ENCODE data around the gene RNASET2.
"Not testable (repeated sequence)": the region's sequence is repeated elsewhere in the genome, so short reads cannot be mapped to it uniquely, and the experiment has no call there.

RNASET2 gene

DNA sequence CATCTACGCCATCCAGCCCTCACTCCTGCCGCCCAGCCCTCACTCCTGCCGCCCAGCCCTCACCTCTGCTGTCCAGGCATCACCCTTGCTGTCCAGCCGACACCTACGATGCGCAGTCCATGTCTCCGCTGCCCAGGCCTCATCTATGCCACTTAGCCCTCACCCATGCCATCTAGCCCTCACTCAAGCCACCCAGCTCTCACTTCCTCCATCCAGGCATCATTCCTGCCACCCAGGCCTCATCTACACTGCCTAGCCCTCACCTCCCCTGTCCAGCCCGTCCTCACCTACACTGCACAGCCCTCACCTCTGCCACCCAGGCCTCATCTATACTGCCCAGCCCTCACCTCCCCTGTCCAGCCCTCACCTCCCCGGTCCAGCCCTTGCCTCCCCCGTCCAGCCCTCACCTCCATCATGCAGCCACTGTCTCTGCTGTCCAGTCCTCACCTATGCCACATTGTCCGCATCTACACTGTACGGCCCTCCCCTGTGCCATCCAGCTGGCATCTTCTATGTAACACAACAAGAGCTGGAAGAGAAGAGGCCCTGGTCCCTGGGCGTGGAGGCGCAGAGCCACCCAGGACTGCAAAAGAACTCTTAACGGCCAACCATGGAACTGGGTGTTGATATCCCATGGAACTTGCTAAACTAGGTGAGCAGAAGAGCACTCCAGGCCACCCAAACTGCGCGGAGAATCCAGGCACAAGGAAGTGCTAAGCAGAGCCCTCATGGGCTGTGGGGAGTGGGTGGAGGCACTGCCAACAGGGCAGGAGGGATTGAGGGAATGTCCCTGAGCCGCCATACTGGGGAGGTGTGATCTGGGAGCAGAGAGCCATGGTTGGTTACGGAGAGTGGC is 31.0 kb downstream of the RNASET2 start:
- no peak for DNase-seq

DNA sequence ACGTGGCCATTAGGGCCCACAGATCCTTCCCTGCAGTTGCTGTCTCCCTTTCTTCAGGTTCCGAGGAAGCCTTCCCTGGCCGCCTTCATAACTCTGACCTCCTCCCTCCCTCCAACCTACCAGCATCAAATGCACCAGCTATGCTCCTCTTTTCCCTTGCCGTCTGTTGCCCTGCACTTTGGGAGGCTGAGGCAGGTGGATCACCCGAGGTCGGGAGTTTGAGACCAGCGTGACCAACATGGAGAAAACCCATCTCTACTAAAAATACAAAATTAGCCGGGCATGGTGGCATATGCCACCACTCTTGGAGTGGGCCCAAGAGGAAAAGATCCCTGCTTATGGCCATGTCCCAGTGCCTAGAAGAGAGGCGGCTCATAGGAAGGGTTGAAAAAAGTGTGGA is 31.8 kb downstream of the RNASET2 start:
- no peak for DNase-seq

- no peak for DNase-seq
Measured at GRCh38 chr6:166922937-166923336, 33.4 kb downstream of the RNASET2 start.

DNA sequence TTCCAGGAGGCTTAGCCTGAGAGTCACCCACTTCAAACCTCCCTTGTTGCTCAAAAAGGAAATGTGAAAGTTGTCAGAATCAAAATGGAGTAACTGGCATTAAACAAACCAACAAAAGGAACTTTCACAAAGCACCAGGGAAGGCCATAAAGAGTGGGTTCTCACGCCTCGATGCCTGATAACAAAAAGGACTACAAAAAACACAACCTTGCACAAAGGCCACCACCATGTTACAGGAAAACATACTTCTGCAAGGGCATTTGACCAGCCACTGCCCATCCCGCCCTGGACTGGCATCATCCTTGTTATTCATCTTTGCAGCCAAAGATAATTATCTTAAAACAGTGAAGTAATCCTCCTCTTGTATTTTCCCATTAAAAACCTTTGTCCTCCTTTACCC is 34.8 kb downstream of the RNASET2 start:
- no peak for DNase-seq

- no peak for DNase-seq
Measured at GRCh38 chr6:166916824-166917223, 39.5 kb downstream of the RNASET2 start.

- DNase-seq: not testable (repeated sequence)
Measured at GRCh38 chr6:166915484-166915883, 40.9 kb downstream of the RNASET2 start.

DNA sequence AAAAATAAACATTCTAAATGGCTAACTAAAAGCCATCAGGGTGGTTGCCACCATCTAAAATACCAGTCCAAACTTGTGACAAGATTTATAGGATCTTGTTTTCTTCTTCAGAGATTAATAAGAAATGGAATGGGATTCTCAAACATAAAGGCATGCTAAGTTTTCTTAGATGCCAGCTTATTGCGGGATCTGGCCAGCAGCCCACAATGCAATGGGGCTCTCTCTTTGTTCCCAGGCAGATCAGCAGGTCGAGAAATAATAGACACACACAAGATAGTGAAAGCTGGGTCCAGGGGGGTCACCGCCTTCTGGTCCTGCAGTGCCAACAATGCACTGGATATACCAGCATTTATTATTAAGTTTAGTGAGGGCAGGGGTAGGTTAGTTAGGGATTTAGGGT is 41.4 kb downstream of the RNASET2 start:
- DNase-seq: not testable (repeated sequence)

GRCh38 chr6:166911248-166911677 is 45.1 kb downstream of the RNASET2 start:
- no peak for DNase-seq

DNA sequence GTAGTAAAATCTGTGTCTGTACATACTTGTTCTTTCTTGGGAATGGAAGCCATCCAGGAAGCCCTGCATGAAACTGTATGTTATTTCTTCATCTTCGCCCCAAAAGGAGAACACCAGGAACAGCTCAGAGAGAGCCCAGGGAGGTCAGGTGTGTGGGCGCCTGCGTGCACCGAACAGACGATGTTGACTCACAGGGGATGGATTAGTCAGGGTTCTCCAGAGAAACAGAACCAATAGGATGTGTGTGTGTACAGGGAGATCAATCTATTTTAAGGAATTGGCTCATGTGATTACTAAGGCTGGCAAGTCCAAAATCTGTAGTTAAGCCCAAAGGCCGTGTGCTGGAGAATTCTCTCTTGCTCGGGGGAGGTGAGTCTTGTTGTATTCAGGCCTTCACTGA is 45.7 kb downstream of the RNASET2 start:
- no peak for DNase-seq

- no peak for DNase-seq
Measured at GRCh38 chr6:166908811-166909210, 47.5 kb downstream of the RNASET2 start.

DNA sequence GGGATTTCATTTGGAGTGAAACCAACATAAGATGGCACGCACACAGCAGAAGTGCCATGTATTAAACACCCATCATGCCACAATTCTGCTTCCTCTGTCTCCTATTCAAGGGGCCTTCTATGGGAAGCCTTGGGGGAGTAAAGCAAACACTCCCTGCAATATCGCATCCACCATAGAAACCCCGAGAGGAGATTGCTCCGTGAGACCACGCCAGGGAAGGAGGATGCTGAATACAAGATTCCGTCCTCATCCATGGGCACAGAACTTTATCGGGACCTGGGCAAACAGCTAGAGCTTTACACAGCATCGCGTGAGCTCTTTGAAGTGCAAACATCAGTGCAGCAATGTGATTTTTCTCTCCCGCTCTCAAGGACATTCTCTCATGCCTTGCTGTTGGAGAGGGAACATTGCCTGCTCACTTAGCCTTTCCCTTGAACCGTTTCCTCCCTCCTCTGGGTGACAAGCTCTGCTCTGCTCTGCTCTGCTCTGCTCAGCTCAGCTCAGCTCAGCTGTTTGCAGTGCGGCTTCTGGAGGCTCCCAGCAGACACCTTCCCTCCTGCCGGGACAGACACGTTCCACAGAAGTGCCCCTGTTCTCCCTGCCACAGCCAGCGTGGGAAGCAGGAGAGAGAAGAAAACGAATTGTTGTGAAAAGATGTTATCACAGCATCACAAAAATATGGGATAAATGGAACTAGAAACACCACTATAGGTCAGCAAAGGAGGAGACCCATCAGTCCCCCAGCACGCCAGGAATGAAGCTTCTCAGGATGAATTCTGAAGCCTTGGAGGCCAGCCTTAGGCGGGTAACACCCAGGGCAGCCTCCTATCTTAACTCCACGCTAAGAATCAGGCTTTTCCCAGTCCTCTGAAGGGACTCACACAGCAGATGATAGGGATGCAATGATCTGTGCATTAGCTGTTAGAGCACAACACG is 48.2 kb downstream of the RNASET2 start:
- no peak for DNase-seq

GRCh38 chr6:166907373-166907841 is 48.9 kb downstream of the RNASET2 start:
- DNase-seq: no peak

DNA sequence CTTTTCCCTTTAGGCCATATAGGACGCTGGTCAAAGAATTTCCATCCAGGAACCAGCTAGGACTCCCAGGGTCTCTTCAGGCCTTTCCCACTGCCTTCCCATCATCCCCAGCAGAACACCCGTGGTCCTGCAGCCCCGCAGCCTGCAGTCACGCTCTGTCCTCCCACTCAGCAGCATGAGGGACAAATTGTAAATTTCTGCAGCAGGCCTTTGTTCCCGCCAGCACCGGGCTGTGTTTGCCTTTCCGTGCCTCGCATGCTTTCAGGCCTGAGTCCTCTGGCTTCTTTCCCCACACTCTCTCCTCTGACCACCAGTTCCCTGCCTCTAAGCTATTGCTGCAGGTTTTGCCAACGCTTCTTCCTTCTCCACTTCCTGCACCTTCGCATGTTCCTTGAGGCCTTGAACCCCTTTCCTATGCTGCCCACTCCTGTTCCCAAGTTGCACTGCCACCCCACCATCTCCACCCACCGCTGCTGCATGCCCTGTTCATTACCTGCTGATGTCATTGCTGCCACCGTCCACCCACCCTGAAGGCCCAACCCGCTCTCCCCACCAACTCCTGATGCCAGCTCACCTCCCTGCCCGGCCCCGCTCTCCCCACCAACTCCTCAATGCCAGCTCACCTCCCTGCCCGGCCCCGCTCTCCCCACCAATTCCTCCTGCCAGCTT is 49.8 kb downstream of the RNASET2 start:
- no peak for DNase-seq

- DNase-seq: no peak
Measured at GRCh38 chr6:166905505-166906134, 50.7 kb downstream of the RNASET2 start.

GRCh38 chr6:166905013-166905412 is 51.3 kb downstream of the RNASET2 start:
- DNase-seq: no peak

DNA sequence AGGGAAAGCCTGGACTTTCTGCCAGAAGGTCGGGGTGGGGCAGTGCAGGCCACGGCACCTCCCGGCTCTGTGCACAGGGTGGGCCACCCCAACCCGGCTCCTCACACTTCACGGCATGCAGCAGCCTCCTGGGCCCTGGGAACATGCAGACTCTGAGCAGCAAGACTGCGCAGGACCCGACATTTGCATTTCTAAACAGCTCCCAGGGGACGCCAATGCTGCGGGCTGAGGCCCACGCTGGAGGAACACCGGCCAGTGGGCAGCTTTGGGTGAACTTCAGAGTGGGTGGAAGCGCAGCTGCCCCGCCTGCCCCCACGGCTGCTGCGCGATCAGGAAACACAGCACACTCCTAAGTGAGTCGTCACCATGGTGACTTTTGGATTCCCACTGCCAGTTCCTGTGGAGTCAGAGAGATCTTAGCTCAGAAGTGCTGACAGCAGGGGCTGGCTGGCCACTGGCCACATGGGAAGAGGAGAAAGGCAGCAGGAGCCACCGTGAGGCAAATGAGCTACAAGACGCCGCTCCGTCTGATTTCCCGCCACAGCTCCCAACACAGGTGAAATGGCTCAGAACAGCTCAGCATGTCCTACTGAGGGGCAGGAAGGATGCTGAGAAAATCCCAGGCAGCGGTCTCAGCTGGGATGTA is 52.1 kb downstream of the RNASET2 start:
- no peak for DNase-seq

DNA sequence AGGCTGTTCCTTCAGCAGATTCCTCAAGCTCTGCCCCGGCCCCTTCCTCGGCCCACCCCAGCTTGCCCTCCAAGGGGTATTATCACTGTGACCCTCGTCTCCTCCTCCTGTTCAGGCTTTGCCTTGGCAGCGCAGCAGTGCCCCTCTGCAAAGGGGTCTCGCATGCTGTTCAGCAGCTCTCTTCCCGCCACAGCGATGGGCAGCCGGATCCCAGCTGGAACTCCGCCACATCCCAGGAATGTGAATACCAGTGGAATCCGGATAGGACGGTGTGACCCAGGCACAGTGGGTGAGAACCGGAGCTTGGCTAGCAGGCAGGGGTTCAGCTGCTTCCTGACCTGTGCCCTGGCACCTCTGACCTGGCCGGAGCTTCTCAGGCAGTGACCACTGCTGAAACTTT is 52.9 kb downstream of the RNASET2 start:
- no peak for DNase-seq

GRCh38 chr6:166903027-166903426 is 53.3 kb downstream of the RNASET2 start:
- no peak for DNase-seq

- DNase-seq: no peak
Measured at GRCh38 chr6:166902211-166902755, 54.1 kb downstream of the RNASET2 start.

DNA sequence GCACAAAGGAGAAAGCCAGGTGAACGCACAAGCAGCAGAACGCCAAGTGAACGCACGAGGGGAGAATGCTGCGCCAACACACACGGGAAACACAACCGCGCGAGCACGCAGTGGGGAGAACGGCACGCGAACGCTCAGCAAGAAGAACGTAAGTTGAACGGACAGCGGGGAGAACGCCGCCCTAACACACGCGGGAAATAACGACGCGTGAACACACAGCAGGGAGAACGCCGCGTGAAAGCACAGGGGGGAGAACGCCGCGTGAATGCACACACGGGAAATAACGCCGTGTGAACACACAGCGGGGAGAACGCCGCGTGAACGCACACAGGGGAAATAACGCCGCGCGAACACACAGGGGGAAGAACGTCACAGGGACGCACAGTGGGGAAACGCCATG is 54.7 kb downstream of the RNASET2 start:
- no peak for DNase-seq

DNA sequence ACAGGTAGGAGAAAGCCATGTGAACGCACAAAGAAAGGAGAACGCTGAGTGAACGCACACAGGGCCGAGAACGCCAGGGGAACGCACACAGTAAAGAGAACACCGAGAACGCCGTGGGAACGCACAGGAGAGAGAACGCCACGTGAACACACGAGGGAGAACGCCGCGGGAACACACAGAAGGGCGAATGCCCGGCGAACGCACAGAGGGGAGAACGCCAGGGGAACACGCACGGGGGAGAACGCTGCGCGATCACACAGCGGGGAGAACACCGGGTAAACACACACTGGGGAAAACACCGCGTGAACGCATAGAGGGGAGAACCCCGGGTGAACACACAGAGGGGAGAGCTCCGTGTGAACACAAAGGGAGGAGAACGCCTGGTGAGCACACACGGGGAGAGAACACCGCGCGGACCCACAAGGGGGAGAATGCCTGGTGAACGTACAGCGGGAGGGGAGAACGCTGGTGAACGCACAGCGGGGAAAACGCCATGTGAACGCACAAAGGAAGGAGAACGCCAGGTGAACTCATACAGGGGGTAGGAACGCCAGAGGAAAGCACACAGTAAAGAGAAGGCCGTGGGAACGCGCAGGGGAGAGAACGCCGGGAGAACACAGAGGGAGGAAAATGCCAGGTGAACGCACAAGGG is 55.3 kb downstream of the RNASET2 start:
- no peak for DNase-seq

Measured in NCI-H446 (cell line).